Duodenal mucosa (tissue), 2 donors: Measurements from ENCODE around the gene A2M.

ENCODE experiments used
- H3K27ac ChIP-seq: one replicate; pipeline ENCODE4 v1.7.0; 2013; ENCODE audit warnings: low read depth, low read length
- H3K27me3 ChIP-seq, 2 donors: one replicate each; pipeline ENCODE4 v1.7.0; 2013; ENCODE audit warnings: low read length in 2 of 2, control low read depth in 1 of 2; ENCODE audit not compliant: insufficient read depth in 2 of 2, control insufficient read depth in 1 of 2
- H3K36me3 ChIP-seq, 2 donors: one replicate each; pipeline ENCODE4 v1.7.0; 2013; ENCODE audit warnings: low read length in 2 of 2, control low read depth in 1 of 2; ENCODE audit not compliant: insufficient read depth in 2 of 2, control insufficient read depth in 1 of 2
- H3K4me1 ChIP-seq, 2 donors: one replicate each; pipeline ENCODE4 v1.7.0; 2013; ENCODE audit warnings: low read length in 2 of 2, control low read depth in 1 of 2; ENCODE audit not compliant: insufficient read depth in 2 of 2, control insufficient read depth in 1 of 2
- H3K4me3 ChIP-seq, 2 donors: one replicate each; pipeline ENCODE4 v1.7.0; 2013; ENCODE audit warnings: low read length in 2 of 2, low read depth in 1 of 2
- H3K9ac ChIP-seq, 2 donors: one replicate each; pipeline ENCODE4 v1.7.0; 2013; ENCODE audit warnings: low read length in 2 of 2, low read depth in 1 of 2
- H3K9me3 ChIP-seq, 2 donors: one replicate each; pipeline ENCODE4 v1.7.0; 2013; ENCODE audit warnings: low read length in 2 of 2, control low read depth in 1 of 2; ENCODE audit not compliant: control insufficient read depth in 1 of 2

Gene A2M

DNA sequence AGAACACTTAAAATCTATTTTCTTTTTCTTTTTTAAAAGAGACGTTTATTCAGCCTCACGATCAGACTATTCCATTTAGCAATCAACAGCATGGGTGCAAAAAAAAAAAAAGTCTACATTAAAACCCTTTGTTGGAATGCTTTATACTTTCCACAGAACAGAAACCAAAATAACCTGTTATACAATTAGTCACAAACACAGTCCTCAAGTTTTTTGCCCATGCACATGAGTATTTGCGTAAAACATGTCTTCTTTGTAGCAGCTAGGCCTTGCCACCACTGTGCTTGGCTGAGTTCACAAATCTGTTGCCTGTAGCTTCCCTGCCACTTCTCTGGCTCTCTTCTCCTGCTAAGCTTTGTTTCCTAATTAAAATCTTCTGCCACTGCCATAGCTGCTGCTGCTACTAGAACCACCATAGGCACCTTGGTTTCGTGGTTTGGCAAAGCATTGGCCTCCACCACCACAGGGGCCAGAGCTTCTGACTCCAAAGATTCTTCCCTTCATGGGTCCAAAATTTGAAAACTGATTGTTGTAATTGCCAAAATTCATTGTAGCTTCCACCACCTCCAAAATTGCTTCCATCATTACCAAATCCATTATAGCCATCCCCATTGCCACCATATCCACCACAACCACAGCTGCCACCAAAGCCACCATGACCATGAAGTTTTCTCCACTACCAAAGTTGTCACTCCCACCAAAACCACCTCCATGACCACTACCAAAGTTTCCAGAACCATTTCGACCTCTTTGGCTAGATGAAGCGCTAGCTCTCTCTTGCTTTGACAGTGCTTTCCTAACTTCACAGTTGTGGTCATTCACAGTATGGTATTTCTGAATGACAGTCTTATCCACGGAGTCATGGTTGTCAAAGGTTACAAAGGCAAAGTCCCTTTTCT, 88.3 kb downstream of the A2M start:
- H3K27me3 ChIP-seq = no peaks in the 10 kb centered on the region
- no peaks in the 10 kb centered on the region for H3K36me3 ChIP-seq
- H3K9ac ChIP-seq = no peak overlapping the region
- H3K4me3 ChIP-seq = no peak overlapping the region
- no peaks in the 10 kb centered on the region for H3K4me1 ChIP-seq
- no peak overlapping the region for H3K27ac ChIP-seq
- H3K9me3 ChIP-seq = no peaks in the 10 kb centered on the region

DNA sequence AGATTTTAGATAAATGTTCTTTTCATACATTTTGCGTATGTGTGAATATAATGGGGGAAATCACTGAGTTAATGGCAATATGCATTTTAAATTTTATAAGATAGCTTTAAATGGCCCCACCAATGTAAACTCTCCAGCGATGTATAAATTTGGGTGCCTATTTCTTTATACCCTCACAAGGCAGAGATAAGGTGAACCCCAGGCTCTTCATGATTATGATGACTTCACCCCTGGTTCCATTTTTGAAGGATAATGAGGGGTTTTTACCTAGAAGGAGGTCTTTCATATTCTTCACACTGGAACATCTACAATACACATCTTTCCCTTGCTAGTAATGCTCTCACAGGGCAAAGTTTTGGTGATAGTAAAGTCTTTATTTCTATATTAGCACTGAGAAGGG, 91.2 kb downstream of the A2M start:
- no peaks in the 10 kb centered on the region for H3K27me3 ChIP-seq
- no peaks in the 10 kb centered on the region for H3K4me1 ChIP-seq
- no peak overlapping the region for H3K4me3 ChIP-seq
- H3K9ac ChIP-seq = no peak overlapping the region
- H3K27ac ChIP-seq = no peak overlapping the region
- no peaks in the 10 kb centered on the region for H3K9me3 ChIP-seq
- H3K36me3 ChIP-seq = no peaks in the 10 kb centered on the region

DNA sequence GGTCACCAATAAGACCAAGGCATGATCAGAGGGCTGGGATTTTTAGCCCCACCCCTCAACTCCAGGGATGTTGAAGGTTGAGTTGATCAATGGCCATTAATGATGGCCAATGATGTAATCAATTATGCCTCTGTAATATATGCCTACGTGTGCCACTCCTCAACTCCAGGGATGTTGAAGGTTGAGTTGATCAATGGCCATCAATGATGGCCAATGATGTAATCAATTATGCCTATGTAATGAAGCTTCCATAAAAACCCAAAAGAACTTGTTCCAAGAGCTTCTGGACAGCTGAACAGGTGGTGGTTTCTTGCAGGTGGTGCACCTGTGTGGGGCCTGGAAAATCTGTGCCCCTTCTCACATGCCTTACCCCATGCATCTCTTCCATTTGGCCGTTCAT, 93.1 kb downstream of the A2M start:
- Histone ChIP-seq H3K4me1 (no peaks in the 10 kb centered on the region), H3K27me3 (no peaks in the 10 kb centered on the region), H3K36me3 (no peaks in the 10 kb centered on the region), H3K4me3 (no peak overlapping the region), H3K9me3 (peaks cover 1 to 6% of the 10 kb centered on the region in 2 donors), H3K9ac (no peak overlapping the region), H3K27ac (no peak overlapping the region)
